GM21360 (cell line): ENCODE data around the gene TFDP2.

Source experiments
- ATAC-seq: cut with Tn5 transposase; IDR thresholded peaks from one replicate; pipeline ENCODE4 v1.9.1; 2021; ENCODE audit warnings: mild to moderate bottlenecking, moderate library complexity; ENCODE audit not compliant: unreplicated experiment

TFDP2 gene

DNA sequence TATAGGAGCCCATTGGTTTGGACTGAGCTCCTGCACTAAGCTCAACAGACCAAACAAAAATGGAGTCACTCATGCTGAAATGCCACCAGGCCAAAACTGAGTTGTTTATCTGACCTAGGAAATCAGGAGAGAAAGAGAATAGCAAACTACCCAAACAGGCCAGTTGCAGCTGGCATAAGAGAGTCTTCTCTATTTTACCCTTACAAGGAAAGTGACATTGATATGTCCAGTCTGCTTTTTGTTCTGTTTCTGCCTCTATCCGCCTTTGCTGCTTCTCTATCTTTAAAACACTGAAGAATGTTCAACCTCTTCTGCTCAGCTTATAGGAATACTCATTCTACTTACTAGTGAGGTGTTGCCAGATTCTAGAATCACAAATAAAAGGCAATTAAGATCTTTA lies 177.8 kb downstream of the TFDP2 start:
- no peak for ATAC-seq

- ATAC-seq, result no peak
Observed at GRCh38 chr3:141969711-141970110, 179.6 kb downstream of the TFDP2 start.

- no peak for ATAC-seq
Observed at GRCh38 chr3:141965471-141965870, 183.9 kb downstream of the TFDP2 start.

GRCh38 chr3:141963301-141963700 lies 186.0 kb downstream of the TFDP2 start:
- ATAC-seq, result no peak

GRCh38 chr3:141960731-141961130 lies 188.6 kb downstream of the TFDP2 start:
- no peak for ATAC-seq

DNA sequence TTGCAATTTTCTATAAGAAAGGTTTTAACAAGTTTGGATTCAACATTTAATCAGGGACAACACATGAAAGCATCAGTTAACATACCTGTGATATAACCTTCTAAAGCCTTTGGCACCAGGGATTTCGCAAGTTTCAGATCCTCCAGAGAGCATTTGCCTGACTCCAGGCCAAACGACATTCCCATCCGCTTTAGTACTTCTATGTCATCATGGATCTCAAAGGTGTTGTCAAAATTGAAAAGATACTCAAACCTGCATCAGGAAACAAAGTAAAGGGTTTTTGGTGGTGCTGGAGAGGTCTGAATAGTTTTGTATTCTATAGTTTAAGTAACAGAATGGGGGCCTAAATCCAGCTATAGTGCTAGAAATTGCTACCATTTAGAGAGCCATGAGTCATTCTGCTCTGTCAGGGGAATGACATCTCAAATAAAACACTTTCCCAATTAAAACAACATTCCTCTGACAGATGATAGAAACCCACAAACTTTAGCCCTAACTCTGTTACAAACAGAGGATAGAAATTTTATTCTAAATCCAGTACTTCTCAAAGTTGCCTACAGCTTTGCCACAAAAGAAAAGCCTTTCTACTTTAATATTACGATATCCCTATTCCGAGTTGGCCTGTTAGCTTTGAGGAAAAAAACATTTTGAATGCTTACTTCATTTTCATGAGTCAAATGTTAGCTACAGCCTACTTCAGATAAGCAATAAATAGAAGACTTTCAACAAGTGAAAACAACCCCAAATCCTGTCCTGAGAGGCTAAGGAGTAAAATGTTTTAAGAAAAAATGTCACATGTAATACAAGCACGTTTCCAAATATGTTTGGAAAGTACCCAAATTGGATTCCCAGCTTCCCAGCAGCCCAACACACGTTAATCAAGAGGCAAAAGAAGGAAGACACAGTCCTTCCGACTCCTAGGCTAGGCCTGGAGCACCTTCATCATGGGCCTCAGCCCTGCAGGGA lies 189.5 kb downstream of the TFDP2 start:
- ATAC-seq, result no peak

GRCh38 chr3:141955175-141955574 lies 194.2 kb downstream of the TFDP2 start:
- no peak for ATAC-seq

DNA sequence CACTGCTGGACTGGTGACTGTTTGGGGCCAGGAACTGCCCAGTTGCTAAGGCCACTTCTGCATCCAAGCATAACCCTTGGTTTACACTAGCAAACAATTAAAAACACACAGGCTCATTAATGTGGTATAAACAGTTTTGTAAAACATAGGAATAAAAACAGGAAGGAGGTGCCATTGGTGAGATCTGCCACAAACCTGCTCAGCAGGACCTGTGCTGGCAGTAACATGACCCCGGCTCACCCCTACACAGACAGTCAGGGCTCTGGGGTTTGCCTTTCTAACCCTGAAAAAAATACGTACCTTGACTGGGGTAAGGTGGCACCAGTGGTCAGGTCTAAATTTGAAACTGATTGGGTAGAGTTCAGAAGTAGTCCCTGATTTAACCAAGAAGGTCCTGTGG lies 196.7 kb downstream of the TFDP2 start:
- ATAC-seq, result no peak

- no peak for ATAC-seq
Observed at GRCh38 chr3:141950572-141951493, 198.5 kb downstream of the TFDP2 start.

DNA sequence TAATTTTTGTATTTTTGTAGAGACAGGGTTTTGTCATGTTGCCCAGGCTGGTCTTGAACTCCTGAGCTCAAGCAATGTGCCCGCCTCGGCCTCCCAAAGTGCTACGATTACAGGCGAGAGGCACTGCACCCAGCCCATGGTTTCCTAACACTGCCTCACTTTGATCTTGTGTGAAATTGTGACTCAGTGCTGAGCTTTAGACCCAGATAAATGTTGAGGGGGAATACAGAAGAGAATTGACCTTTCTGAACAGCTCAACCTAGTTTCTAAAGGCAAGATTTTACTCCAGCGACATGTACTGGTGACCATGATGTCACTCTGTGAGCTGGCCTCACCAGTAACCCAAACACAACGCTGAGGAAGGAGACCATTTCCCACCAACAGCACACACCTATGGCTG lies 199.4 kb downstream of the TFDP2 start:
- ATAC-seq, result no peak

- ATAC-seq, result no peak
Observed at GRCh38 chr3:141949399-141949798, 199.9 kb downstream of the TFDP2 start.

DNA sequence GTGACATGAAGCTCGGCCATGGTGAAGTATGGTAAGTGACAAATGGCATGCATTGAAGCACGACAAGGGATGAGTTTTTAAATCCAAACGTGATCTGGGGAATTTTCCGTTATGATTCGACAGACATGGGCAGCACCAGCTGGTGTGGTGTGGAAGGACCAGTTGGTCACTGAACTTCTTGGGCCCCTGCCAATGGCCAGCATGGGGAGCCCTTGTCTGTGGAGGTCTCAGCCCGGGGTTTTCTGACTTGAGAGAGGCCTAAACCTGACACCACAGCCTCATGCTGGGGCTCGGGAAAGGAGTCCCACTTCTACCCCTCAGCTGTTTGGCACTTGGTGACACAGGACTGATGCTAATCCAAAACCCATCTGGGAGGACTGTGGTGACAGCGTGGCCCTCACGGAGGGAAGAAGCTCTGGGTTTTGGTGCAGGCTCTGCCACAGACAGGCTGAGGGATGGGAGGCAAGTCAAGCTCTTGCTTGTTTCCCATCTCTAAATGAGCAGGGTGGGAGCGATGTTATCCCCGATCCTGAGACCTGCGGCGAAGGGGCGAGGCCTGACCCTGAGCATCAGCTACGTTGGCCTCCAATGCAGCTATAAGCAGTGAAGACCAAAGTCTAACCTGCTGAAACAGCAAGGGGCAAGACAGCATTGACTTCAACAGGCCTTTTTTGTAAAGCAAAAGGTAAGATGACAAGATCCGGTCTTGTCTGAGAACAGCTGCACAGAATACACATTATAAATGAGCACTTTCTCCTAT lies 203.4 kb downstream of the TFDP2 start:
- no peak for ATAC-seq

DNA sequence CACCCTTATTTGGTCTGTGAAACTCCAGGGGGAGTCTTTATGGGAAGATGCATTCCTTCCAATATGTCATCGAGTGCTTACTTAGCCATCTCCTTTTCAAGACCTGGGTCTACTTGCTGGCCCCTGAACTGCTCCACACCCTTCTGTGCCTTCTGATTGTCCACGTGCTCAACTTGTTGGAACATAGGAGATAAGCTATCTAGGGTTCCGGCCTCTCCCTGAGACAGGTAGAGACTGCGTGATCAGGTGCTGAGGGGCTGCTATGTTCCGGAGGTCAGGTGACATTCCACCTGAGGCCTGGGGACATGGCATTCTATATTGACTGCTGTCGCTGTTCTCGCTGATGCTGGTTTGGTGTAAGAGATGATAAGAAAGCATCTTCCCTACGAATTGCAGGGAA lies 207.3 kb downstream of the TFDP2 start:
- no peak for ATAC-seq

DNA sequence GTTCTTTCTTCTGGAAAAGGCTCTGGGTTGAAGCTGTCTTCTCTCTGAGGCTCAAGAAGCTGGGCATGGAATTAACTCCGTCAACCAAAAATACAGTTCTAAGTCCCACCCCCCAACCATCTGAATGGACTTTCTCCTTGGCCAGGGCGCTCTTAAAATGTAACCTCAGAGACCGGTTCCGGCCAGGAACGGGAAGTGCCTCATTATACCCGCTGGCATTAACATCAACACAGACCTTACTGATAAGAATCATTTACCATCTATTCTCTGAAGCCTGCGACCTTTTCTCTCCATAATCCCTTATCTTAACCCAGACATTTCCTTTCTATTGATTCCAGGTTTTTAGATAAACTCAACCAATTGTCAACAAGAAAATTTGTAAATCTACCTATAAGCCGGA lies 208.3 kb downstream of the TFDP2 start:
- no peak for ATAC-seq

DNA sequence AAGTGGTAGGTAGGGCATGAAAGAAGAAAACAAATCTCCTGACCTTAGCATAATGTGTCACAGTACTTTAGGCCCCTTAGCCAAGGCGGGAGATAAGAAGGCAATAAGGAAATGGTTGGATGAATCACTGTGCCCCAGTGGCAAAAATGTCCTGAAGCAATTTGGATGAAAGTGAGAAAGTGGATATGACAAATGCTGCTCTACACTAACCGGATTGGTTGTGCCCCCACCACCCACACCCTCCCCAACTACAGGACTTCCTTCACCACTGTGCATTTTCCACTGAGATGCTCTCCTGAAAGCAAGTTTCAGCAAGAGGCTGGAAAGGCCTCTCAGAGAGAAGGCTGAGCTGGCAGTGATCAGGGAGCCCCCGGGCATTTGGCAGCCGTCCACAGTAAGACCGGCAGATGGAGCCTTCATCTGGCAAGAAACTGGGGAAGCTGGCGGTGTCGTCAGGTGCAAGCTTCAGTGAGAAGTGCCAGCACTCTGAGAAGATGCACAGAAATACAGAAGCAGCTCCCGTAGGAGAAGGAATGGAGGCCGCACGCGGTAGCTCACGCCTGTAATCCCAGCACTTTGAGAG lies 209.1 kb downstream of the TFDP2 start:
- ATAC-seq, result no peak

GRCh38 chr3:141939759-141940158 lies 209.6 kb downstream of the TFDP2 start:
- ATAC-seq, result no peak

- no peak for ATAC-seq
Observed at GRCh38 chr3:141938011-141938500, 211.3 kb downstream of the TFDP2 start.

DNA sequence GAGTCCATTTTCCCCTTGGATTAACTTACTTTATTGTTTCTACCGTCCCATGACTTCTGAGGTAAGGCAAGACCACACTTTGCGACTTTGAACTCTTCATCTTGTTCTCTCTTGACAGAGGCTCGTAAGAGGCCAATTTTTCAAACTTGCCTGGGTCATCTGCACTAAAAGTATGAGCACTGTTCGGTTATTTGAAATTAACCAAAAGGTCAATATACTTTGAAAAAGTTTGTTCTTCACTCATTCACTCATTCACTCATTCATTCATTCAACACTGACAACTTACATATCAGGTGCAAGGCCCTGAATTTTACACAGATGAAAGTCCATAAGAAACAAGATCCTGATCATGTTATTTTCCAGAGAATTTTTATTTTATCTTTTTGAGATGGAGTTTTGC lies 215.0 kb downstream of the TFDP2 start:
- ATAC-seq, result no peak

DNA sequence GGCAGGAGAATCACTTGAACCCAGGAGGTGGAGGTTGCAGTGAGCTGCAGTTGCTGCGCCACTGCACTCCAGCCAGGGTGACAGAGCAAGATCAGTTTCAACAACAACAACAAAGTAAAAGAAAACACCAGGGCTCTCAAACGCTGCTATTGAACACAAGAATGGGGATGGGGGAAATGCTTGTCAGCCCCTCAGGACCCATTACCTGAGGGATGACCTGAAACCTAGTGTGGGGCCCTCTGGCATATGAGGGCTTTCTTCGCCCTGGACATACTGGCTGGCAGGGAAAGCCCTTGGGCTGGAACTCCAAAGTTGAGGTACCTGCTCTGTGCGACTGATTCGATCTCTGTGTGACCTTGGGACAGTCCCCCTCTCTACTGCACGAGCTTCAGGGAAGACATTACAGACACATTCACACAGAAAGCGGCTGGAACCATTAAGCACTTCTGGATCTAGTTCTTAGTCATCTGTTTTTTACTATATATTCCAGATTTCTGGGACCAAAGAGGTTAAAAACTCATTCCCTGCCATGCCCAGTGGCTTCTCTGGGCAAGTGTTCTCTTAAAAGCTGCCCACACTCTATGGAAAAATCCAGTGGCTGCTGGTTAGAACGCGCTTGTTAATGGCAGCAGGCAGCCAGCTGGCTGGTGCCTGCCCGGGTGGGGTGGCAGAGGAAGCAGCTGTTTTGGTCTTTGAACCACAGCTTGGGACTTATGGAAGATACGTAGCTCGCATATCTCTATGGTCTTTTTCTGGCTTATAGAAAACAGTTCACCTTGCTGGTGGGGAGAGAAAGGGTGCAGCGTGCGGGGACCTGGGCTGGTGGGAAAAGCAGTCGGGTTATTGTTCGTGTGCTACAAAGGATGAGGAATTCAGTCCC lies 215.7 kb downstream of the TFDP2 start:
- no peak for ATAC-seq
